Effector CD8-positive, alpha-beta T cell (primary cell): ENCODE measurements around the gene CSGALNACT2.
"Not testable (repeated sequence)": the region's sequence is repeated elsewhere in the genome, so short reads cannot be mapped to it uniquely, and the experiment has no call there.

Experiments
- DNase-seq: peaks from one replicate; lab custom pipeline; 2025; lab: John Stamatoyannopoulos, UW

The CSGALNACT2 gene

GRCh38 chr10:43138757-43139241 is 554 bp downstream of the CSGALNACT2 start:
- DNase-seq: peak; percentile 43

DNA sequence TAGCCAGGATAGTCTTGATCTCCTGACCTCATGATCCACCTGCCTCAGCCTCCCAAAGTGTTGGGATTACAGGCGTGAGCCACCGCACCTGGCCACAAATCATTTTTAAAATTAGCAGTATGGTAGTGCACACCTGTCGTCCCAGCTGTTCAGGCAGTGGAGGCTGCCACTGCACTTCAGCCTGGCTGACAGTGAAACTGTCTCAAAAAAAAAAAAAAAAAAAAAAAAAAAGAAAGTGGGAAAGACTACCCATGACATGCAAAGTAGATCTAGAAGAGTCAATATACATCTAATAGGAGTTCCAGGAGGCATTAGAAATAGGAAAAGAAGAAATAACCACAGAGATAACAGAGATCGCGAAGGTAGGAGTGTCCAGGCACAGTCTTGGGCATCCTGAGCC is 3.2 kb downstream of the CSGALNACT2 start:
- DNase-seq: no peak

GRCh38 chr10:43145311-43145710 is 7.1 kb downstream of the CSGALNACT2 start:
- DNase-seq: no peak

GRCh38 chr10:43145936-43146335 is 7.7 kb downstream of the CSGALNACT2 start:
- not testable (repeated sequence) for DNase-seq

- no peak for DNase-seq
These were observed 13.1 kb downstream of the CSGALNACT2 start for GRCh38 chr10:43151371-43151770.

DNA sequence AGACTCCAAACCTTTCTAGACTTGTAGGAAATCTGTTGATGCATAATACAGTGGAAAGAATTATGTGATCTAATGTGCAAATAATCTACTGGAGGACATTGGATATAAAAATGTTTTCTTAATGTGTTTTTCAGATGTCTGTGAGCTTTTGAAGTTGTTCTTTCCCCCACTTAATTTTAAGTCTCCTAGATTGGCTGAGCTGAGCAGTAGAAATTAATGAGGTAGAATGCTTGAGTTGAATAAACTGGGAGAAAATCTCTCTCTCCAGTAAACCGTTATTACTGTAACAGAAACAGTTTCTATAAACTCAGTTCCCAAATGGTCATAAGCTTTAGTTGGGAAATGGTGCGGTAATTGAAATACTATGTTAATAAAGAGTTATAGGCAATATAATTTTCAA is 15.7 kb downstream of the CSGALNACT2 start:
- no peak for DNase-seq

- no peak for DNase-seq
These were observed 17.0 kb downstream of the CSGALNACT2 start for GRCh38 chr10:43155221-43155620.

- DNase-seq: no peak
These were observed 17.5 kb downstream of the CSGALNACT2 start for GRCh38 chr10:43155741-43156140.

- DNase-seq: no peak
These were observed 18.5 kb downstream of the CSGALNACT2 start for GRCh38 chr10:43156590-43157341.

GRCh38 chr10:43158636-43159035 is 20.4 kb downstream of the CSGALNACT2 start:
- no peak for DNase-seq

GRCh38 chr10:43160046-43160920 is 22.0 kb downstream of the CSGALNACT2 start:
- DNase-seq: no peak

DNA sequence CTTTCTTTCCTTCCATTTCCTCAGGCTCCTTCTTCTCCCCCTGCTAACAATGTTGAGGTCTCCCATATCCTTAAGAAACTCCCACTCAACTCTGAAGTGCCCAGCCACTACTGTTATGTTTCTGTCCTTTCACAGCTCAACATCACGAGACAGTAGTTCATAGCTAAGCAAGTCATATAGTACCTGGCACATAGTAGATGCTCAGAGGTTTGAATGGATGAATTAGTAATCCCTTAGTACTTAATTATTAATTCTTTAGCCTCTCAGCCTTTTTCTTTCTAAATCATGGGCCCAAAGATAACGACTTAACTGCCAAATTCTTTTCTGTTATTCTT is 22.6 kb downstream of the CSGALNACT2 start:
- no peak for DNase-seq

DNA sequence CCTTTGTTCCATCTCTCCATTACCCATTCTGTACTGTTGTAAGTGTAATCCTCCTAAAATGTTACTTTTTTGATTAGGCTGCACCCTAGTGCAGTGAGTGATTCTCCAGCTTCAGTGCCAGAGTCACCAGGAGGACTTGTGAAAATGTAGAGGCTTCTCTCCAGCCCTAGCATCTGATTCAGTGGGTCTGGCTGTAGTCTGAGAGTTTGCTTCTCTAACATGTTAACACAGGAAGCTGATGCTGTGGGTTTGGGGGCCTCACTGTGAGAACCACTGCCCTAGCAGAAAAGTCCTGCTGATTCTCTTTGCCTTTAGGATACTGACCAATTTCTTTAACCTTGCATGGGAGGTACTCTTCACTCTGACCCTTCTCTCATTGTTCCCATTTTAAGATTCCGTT is 24.4 kb downstream of the CSGALNACT2 start:
- DNase-seq: no peak

- DNase-seq: no peak
These were observed 28.1 kb downstream of the CSGALNACT2 start for GRCh38 chr10:43166207-43166879.

- no peak for DNase-seq
These were observed 28.7 kb downstream of the CSGALNACT2 start for GRCh38 chr10:43166880-43167497.

DNA sequence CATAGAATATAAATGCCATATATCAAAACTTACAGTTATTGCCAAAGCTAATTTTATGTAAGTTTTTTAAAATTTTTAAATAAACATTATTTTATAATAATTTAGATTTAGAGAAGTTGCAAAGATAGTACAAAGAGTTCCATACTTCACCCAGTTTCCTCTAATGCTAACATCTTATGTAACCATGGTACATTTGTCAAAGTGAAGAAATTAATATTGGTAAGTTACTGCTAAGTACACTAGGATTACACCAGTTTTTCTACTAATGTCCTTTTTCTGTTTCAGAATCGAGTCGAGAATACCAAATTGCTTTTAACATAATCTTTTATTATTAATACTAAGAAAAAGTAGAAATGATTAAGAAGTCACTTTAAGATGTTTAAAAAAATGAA is 29.2 kb downstream of the CSGALNACT2 start:
- no peak for DNase-seq

DNA sequence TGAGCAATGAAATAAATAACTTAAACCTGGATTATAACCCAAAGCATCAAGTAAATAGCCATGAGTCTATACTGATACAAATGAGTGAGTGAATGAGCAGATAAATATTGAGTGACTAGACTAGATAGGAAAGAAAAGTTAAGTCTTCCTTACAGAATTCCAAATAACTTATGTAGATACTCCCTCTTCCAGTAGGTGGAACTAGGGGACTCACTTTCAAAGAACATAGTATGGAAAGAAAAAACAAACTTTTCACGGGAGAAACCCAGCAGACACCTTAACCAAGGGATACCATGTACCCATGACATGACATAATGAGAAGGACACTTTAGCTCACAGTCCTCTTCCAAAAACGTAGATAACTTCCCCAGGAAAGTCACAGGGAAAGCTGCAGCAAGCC is 32.2 kb downstream of the CSGALNACT2 start:
- no peak for DNase-seq

GRCh38 chr10:43172645-43173044 is 34.4 kb downstream of the CSGALNACT2 start:
- no peak for DNase-seq

DNA sequence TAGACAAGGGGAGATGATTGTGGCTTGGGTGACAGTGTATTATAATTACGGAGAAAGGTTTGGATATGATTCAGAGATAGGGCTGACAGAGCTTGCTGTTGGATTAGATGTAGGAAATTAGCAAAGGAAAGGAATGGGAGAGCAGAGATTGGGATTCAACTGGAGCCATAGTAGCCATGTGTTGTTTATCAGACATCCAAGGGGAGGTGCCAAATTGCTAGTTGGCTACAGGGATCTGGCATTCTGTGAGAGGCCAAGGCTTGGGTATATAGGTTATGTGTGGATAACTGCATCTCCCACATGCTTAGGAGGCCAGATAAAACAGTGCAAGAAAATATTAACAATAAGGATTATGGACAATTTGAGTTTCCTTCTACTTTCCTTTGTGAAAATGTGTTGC is 34.9 kb downstream of the CSGALNACT2 start:
- no peak for DNase-seq

DNA sequence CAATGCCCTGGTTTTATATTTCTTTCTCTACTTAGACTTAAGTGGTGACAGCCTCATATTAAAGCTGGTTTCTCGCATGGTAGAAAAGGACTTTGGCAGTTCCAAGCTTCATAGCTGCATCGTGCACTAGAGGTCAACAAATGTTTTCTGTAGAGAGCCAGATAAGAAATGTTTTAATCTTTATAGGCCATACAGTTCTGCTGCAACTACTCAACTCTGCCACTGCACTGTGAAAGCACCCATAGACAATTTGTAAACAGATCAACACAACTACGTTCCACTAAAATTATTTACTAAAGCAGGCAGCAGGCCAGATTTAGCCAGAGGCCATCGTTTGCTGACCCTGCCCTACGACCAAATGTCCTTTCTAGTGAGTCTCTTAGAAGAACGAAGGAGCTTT is 36.7 kb downstream of the CSGALNACT2 start:
- DNase-seq: no peak

- no peak for DNase-seq
These were observed 38.0 kb downstream of the CSGALNACT2 start for GRCh38 chr10:43176271-43176670.

DNA sequence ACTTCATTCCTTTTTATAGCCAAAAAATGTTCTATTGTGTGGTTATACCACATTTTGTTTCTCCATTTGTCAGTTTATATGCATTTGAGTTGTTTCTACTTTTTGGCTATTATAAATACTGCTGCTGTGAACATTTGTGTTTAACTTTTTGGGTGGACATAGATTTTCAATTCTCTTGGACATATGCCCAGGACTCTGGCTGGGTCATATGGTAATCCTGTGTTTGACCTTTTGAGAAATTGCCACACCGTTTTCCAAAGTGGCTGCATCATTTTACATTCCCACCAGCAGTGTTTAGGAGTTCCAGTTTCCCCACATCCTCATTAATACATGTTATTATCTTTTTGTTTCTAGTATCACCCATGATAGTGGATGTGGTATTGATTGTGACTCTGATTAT is 39.4 kb downstream of the CSGALNACT2 start:
- DNase-seq: no peak
